Body of pancreas (tissue), 4 donors: ENCODE results near the gene MCTP1. TPM values are rescaled to one million over a fixed set of nuclear protein-coding genes. Genes with fewer than 3 reads are reported as not detected.

Experiments used
- ATAC-seq: fragments of 150-250 bp; one replicate; pipeline ENCODE4 v1.9.1; 2016
- DNase-seq, 4 donors: peaks; one replicate each; pipeline ENCODE4 v3.0.0-alpha.2; 2019
- H3K27ac ChIP-seq, 4 donors: fragments of 200-600 bp; sonication (generic); 1 replicate in 3 of 4; 2 replicates in 1 of 4; pipeline versions ENCODE4 v1.5.1 to v1.6.1; 2016 to 2019; ENCODE audit warnings: mild to moderate bottlenecking in 1 of 4, mixed read lengths in 1 of 4, moderate library complexity in 1 of 4
- H3K27me3 ChIP-seq, 2 donors: fragments of 200-600 bp; sonication (generic); one replicate each; pipeline ENCODE4 v1.6.0; 2016; ENCODE audit warnings: mild to moderate bottlenecking in 1 of 2
- H3K36me3 ChIP-seq, 2 donors: fragments of 200-600 bp; sonication (generic); replicated peaks in 1 of 2; 2 replicates each; pipeline ENCODE4 v1.5.1; 2016; ENCODE audit warnings: low read depth in 2 of 2; ENCODE audit not compliant: insufficient read depth in 1 of 2
- H3K4me1 ChIP-seq: fragments of 200-600 bp; sonication (generic); one replicate; pipeline ENCODE4 v1.6.0; 2016
- H3K4me3 ChIP-seq, 2 donors: fragments of 200-600 bp; sonication (generic); 1 replicate in 1 of 2; 2 replicates in 1 of 2; pipeline ENCODE4 v1.5.1; 2016 to 2019
- H3K9me3 ChIP-seq, 3 donors: fragments of 200-600 bp; sonication (generic); 1 replicate in 2 of 3; 2 replicates in 1 of 3; pipeline ENCODE4 v1.5.1; 2016
- POLR2A ChIP-seq, 3 donors: fragments of 450-650 bp; IDR thresholded peaks; one replicate each; pipeline ENCODE4 v1.6.1; 2016; ENCODE audit warnings: antibody characterized with exemption in 3 of 3, mild to moderate bottlenecking in 2 of 3
- WGBS, 2 donors: methylation state at CpG; one replicate each; pipeline ENCODE4 v1.1.5; 2017; 5-methylcytosine and 5-hydroxymethylcytosine counted together
- intact Hi-C: fragments of 100-400 bp; cut with DNase I; formaldehyde crosslinking; loops from one replicate; pipeline ENCODE4 v1.15.1; 2023
- total RNA-seq, 2 donors: library from RNA; depleted of rRNA; stranded (reverse); fragments of >200 nt; gene quantifications; one replicate each; pipeline ENCODE4 v1.1.0, GENCODE V29; 2016
- TF ChIP-seq, protein P1 (sequence below), 7 experiments: fragments of 450-650 bp in 4 of 7; fragments of 200-600 bp in 3 of 7; sonication (generic) in 3 of 7; IDR thresholded peaks; one replicate each; pipeline ENCODE4 v1.5.1; 2016 to 2019; ENCODE audit warnings: antibody characterized with exemption in 7 of 7

The MCTP1 gene
- total RNA-seq, 2 donors from 2014 or later: 3.6 to 8.8 TPM

DNA sequence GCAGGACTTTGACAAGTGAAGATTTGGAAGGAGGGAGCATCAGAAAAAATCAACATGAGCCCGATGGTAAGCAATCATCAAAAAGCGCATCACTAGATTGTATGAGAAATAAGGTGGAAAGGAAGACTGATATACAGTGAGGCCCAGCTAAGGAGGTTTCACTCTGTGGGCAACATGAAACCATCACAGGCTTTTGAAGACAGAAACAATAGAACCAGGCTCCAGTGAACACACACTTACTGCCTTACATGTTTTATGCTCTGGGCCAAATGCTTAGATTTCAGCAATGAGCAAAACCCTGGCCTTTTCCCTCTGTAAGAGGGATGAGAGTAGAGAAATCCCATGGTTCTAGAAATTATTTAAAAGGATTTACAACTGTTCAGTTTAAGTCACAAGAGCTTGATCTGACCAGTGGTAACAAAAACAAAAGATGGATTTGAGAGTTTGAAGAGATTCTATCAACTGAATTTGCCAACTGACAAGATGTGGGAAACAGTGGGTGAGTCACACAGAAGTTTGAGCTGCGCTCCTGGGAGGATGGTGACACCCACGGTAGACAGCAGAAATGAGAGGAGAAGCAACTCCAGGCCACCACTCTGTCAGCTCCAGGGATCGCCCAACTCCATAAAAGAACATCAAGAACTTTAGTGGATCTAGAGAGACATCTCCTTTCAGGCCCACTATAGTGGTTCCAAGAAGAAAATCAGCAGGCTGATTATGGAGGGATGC, 261.8 kb downstream of the MCTP1 start:
- intact Hi-C loops: no loop called here
- no peak overlapping the region for H3K27ac ChIP-seq
- no peaks in the 10 kb centered on the region for H3K36me3 ChIP-seq
- no peaks in the 10 kb centered on the region for H3K4me1 ChIP-seq
- no peaks in the 10 kb centered on the region for H3K27me3 ChIP-seq
- H3K9me3 ChIP-seq: no peaks in the 10 kb centered on the region
- ATAC-seq: no peak
- TF ChIP-seq, protein P1, sequence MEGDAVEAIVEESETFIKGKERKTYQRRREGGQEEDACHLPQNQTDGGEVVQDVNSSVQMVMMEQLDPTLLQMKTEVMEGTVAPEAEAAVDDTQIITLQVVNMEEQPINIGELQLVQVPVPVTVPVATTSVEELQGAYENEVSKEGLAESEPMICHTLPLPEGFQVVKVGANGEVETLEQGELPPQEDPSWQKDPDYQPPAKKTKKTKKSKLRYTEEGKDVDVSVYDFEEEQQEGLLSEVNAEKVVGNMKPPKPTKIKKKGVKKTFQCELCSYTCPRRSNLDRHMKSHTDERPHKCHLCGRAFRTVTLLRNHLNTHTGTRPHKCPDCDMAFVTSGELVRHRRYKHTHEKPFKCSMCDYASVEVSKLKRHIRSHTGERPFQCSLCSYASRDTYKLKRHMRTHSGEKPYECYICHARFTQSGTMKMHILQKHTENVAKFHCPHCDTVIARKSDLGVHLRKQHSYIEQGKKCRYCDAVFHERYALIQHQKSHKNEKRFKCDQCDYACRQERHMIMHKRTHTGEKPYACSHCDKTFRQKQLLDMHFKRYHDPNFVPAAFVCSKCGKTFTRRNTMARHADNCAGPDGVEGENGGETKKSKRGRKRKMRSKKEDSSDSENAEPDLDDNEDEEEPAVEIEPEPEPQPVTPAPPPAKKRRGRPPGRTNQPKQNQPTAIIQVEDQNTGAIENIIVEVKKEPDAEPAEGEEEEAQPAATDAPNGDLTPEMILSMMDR (IDR thresholded peaks at IDR 0.05): no peak
- no peak for TF ChIP-seq POLR2A (IDR thresholded peaks at IDR 0.05)
- DNase-seq: peak in 1 of 4 donors; percentile 4
- WGBS, 2 donors: 67 to 68% methylated on average over 5 of the region's 5 CpGs
- no peak overlapping the region for H3K4me3 ChIP-seq

DNA sequence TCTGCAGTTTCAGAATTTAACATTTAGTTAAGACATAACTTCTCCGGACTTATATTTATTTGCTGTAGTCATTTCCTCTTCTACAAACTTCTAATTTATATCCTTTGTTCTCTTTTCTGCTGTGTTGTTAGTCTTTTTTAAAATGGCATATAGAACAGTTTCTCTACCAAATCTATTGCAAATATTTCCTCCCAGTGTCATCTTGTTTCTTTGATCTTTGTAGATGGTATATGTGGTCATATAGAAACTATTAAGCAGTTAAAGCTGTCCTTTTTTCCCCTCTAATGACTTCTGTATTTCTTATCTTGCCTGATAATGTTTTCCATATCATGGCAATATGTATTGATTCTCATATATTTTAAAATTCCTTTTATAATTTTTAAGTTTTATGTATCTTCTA, 264.5 kb downstream of the MCTP1 start:
- TF ChIP-seq, protein P1 (IDR thresholded peaks at IDR 0.05): no peak
- no peak for TF ChIP-seq POLR2A (IDR thresholded peaks at IDR 0.05)
- DNase-seq (no peak), ATAC-seq (no peak)
- no peak overlapping the region for H3K27ac ChIP-seq
- H3K4me1 ChIP-seq: no peaks in the 10 kb centered on the region
- no peaks in the 10 kb centered on the region for H3K9me3 ChIP-seq
- H3K4me3 ChIP-seq: no peak overlapping the region
- H3K27me3 ChIP-seq: no peaks in the 10 kb centered on the region
- intact Hi-C loops: no loop called here
- no peaks in the 10 kb centered on the region for H3K36me3 ChIP-seq
- WGBS, 2 donors: 0% methylated on average over 1 of the region's 1 CpG

DNA sequence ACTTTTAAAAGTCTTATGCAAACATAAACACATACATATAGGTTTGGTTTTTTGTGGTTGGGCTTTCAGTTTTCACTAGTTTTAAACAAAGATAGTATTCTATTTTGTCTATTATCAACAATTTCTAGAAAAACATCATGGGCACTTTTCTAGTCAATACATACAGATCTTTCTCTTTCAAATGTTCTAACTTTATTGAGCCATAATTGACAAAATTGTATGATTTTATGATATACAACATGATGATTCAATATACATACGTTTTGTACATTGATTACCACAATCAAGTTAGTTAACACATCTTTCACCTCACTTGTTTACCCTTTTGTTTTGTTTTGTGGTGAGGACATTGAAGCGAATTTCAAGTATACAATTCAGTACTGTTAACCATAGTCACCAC, 265.9 kb downstream of the MCTP1 start:
- intact Hi-C loops: no loop called here
- H3K27ac ChIP-seq: no peak overlapping the region
- no peak for TF ChIP-seq POLR2A (IDR thresholded peaks at IDR 0.05)
- TF ChIP-seq, protein P1 (IDR thresholded peaks at IDR 0.05): no peak
- H3K4me3 ChIP-seq: no peak overlapping the region
- 46 to 48% methylated on average over 2 of the region's 2 CpGs for WGBS, 2 donors
- H3K4me1 ChIP-seq: no peaks in the 10 kb centered on the region
- no peaks in the 10 kb centered on the region for H3K36me3 ChIP-seq
- no peaks in the 10 kb centered on the region for H3K9me3 ChIP-seq
- DNase-seq (no peak), ATAC-seq (no peak)
- no peaks in the 10 kb centered on the region for H3K27me3 ChIP-seq

DNA sequence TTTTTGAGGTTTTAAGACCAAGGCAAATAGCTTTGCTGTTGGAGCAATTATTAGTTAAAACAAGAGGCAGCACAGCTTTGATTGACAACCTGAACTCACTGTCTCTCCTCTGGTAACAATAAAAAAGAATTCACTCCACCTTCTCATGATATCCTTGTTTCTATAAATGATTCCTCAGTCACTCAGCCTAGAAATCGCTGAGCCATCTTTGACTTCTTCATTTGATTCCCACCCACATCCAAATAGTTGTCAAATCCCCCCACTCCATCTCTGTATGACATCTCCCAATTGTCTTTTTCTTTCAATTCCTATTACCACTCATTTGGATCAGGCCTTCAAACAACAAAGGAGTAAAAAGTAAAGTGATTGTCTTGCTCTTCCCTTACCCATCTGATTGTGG, 266.4 kb downstream of the MCTP1 start:
- intact Hi-C loops: no loop called here
- Histone ChIP-seq H3K27ac (no peak overlapping the region), H3K4me3 (no peak overlapping the region), H3K36me3 (no peaks in the 10 kb centered on the region), H3K27me3 (no peaks in the 10 kb centered on the region), H3K4me1 (no peaks in the 10 kb centered on the region), H3K9me3 (no peaks in the 10 kb centered on the region)
- 70 to 71% methylated on average over 1 of the region's 1 CpG for WGBS, 2 donors
- no peak for TF ChIP-seq POLR2A (IDR thresholded peaks at IDR 0.05)
- TF ChIP-seq, protein P1 (IDR thresholded peaks at IDR 0.05): no peak
- DNase-seq: no peak
- ATAC-seq: no peak

DNA sequence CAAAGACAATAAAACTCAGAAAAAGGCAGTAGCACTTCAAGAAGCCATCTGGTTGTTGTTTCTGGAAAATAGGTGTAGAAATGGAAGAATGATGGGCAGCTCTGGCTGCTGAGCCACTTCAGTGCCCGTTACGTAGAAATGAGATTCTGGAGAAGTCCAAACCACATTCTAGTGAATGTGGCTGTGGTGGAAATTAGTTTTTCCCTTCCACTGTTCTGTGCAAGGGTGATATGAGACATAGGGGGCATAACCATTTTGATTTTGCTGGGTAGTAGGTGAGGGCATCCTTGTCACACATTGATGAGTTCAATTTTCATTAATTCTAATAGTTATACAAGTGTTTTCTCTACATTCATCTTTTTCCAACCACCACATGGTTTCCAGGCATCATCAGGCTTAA, 275.1 kb downstream of the MCTP1 start:
- Histone ChIP-seq H3K4me1 (no peaks in the 10 kb centered on the region), H3K27me3 (no peaks in the 10 kb centered on the region), H3K27ac (no peak overlapping the region), H3K36me3 (no peaks in the 10 kb centered on the region), H3K9me3 (no peaks in the 10 kb centered on the region), H3K4me3 (no peak overlapping the region)
- TF ChIP-seq POLR2A (IDR thresholded peaks at IDR 0.05): no peak
- TF ChIP-seq, protein P1 (IDR thresholded peaks at IDR 0.05): no peak
- intact Hi-C loops: no loop called here
- DNase-seq (no peak), ATAC-seq (no peak)
- WGBS, 2 donors: 81 to 87% methylated on average over 2 of the region's 2 CpGs
